GM18867 (cell line): Measurements from ENCODE around the gene FAF1.
"Not testable (repeated sequence)": the region's sequence is repeated elsewhere in the genome, so short reads cannot be mapped to it uniquely, and the experiment has no call there.

Source experiments
- ATAC-seq: cut with Tn5 transposase; IDR thresholded peaks from one replicate; pipeline ENCODE4 v1.9.1; 2021; ENCODE audit warnings: mild to moderate bottlenecking, moderate library complexity; ENCODE audit not compliant: unreplicated experiment

The FAF1 gene

DNA sequence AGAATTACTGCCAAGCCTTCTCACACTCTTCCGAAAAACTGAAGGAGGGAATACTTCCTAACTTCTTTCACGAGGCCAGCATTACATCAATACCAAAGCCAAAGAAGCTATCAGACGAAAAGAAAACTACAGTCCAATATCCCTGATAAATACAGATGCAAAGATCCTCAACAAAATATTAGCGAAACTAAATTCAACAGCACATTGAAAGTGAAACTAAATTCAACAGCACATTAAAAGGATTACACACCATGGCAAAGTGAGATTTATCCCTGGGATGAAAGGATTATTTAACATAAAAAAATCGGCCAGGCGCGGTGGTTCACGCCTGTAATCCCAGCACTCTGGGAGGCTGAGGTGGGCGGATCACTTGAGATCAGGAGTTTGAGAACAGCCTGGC is 176.8 kb downstream of the FAF1 start:
- no peak for ATAC-seq

DNA sequence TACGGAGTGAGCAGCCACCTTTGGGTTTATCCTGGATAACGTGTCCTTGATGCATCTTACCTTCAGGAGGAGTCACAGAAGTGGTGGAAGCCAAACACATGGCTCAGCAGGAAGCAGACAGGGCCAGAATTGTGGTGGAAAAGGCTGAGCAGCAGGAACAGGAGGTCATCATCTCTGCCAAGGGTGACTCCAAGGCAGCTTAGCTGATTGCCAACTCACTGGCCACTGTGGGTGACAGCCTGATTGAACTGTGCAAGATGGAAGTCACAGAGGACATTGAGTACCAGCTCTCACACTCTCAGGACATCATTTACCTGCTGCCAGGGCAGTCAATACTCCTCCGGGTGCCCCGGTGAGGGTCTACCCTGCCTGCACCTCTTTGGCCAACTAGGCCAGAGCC is 179.3 kb downstream of the FAF1 start:
- ATAC-seq = no peak

DNA sequence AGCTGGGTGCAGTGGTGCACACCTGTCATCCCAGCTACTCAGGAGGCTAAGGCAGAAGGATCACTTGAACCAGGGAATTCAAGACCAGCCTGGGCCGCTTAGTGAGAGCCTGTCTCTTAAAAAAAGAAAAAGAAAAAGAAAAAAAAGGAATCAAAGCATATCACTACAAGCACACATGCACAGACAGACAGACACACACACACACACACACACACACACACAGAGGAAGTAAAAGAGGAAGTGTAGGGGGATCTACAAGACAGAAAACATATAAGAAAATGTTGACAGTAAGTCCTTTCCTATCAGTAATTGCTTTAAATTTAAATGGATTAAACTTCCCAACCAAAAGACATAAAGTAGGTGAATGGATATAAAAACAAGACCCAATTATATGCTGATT is 180.3 kb downstream of the FAF1 start:
- no peak for ATAC-seq

DNA sequence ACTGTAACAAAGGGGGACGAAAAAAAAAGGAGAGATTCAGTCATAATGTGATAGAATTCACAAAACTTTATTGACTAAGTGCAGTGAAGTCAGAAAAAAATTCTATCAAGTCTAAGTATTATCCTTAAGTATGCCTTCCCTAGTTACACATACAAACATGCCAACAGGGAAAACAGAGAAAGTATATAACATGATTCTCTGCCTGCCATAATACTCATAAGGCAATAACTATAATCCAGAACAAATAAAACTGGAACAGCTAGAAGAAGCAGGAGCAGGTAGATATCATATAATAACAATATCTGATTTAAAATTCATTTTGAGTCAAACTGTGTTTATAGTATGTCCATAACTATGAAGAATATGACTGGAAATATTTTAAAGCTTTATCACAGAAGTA is 184.3 kb downstream of the FAF1 start:
- ATAC-seq = no peak

DNA sequence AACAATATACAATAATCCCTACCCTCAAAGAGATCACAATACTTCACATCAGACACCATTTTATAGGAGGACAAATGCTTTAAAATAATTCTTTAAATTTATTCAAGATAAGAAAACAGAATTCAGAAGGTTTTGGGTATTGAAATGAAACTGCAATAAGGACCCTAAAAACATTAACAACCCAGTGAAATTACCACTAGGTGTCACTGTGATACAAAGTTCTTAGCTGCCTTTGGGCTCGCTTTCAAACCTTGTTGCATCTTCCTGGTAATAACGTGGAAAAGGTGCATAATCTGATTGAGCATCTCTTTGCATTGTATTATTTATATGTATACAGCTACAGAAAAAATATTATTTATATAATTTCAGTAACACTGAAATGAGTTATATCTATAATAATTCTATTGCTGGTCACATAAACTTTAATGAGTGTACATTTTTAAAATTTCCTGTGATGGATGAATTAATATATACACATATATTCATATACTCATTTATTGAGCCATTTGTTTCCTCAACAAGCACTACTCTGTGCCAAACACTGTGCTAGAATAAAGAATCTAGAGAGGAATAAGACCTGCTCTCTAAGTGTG is 185.2 kb downstream of the FAF1 start:
- no peak for ATAC-seq

DNA sequence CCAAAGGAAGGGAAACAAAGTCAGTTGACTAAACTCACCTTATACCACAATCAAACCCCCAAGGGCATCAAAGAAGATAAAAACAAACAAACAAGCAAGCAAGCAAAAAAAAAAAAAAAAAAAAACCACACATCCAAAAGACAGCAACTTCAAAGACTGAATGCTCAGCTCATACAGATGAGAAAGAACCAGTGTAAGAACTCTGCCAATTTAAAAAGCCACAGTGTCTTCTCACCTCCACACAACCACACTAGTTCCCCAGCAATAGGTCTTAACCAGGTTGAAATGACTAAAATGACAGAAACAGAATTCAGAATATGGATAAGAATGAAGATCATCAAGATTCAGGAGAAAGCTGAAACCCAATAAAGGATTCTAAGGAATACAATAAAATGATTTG is 193.4 kb downstream of the FAF1 start:
- ATAC-seq = no peak

DNA sequence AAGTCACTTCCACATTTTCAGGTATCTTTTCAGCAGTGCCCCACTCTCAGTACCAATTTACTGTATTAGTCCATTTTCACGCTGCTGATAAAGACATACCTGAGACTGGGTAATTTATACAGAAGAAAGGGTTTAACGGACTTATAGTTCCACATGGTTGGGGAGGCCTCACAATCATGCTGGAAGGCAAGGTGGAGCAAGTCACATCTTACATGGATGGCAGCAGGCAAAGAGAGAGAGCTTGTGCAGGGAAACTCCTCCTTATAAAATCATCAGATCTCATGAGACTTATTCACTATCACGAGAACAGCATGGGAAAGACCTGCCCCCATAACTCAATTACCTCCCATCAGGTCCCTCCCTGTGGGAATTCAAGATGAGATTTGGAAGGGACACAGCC is 203.5 kb downstream of the FAF1 start:
- not testable (repeated sequence) for ATAC-seq

DNA sequence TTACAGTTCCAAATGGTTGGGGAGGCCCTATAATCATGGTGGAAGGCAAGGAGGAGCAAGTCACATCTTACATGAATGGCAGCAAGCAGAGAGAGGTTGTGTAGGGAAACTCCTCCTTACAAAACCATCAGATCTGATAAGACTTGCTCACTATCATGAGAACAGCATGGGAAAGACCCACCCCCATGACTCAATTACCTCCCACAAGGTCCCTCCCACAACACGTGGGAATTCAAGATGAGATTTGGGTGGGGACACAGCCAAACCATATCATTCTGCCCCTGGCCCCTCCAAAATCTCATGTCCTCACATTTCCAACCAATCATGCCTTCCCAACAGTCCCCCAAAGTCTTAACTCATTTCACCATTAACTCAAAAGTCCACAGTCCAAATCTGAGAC is 205.3 kb downstream of the FAF1 start:
- not testable (repeated sequence) for ATAC-seq

DNA sequence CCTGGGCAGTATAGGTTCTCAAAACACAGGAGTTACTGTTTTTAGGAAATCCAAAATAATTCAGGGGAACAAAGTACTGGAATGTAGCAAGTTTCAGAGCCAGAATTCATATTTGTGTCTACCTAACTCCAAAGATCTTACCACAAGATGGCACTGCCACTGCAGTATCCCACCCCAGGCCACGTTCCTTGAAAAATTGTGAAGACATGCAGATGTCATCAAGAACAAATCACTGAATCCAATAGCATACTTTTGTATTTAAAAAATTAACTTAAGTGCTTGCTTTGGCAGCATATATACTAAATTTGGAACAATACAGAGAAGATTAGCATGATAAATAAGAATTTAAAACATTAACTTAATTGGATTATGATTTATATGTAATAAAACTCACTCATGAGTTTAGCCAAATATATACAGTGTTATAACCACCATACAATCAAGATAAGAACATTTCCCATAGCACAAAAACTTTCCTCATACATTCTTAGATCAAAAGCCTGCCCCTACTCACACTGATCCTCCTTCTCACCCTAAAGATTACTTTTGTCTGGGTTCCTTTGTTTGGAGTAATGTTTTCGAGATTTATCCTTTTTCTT is 209.9 kb downstream of the FAF1 start:
- ATAC-seq = no peak

DNA sequence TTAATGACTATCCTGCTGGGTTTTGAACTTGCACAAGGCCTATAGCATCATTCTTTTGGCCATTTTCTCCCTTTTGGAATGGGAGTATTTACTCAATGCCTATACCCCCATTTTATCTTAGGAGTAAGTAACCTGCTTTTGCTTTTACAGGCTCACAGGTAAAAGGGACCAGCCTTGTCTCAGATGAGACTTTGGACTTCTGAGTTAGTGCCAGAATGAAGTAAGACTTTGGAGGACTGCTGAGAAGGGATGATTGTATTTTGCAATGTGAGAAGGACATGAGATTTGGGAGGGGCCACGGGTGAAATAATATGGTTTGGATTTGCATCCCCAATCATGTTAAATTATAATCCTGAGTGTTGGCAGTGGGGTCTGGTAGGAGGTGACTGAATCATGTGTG is 212.7 kb downstream of the FAF1 start:
- no peak for ATAC-seq

DNA sequence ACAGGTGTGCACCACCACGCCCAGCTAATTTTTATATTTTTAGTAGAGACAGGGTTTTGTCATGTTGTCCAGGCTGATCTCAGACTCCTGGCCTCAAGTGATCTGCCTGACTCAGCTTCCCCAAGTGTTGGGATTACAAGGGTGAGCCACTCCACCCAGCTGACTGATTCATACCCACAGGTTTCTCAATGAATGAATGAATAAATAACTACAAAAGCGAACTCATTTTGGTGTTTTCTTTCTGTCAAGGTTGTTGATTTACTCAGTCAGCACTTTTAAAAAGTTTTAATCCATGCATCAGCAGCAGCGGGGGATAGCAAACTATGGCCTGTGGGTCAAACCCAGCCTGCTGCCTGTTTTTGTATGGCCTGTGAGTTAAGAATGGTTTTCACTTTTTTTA is 217.5 kb downstream of the FAF1 start:
- no peak for ATAC-seq

DNA sequence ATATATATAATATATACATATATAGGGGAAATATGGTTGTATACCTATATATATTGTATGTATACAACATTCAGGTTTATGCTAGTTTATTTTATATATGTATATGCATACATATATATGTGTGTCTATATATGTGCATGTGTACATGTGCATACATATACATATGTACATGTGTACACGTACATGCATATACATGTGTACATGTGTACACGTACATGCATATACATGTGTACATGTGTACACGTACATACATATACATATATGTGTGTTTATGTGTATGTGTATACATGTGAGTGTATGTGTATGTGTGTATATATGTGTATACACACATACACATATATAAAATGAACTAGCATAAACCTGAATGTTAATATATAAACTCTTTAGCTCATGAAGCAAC is 220.9 kb downstream of the FAF1 start:
- ATAC-seq = no peak

DNA sequence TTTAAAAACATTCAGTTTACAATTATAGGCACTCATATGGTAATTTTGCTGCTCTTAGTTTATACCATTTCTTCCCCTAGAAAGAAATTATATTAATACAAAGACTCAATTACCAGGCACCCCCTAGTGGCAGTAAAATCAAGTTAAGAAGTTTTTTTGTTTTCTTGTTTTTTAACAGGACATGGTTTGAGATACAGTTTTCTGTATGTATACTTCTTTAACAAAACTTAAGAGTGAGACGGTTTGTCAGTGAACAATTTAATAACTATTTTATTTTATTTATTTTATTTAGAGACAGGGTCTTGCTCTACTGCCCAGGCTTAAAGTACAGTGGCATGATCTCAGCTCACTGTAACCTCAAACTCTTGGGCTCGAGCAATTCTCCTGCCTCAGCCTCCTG is 224.6 kb downstream of the FAF1 start:
- ATAC-seq = no peak

DNA sequence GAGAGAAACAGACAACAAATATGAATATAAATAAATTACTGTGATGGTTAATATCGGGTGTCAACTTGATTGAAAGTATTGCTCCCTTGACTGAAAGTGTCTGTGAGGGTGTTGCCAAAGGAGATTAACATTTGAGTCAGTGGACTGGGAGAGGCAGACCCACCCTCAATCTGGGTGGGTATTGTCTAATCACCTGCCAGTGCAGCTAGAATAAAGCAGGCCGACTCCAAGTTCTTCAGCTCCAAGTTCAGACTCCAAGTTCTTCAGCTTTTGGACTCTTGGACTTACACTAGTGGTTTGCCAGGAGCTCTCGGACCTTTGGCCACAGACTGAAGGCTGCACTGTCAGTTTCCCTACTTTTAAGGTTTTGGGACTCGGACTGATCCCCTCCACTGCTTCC is 232.5 kb downstream of the FAF1 start:
- ATAC-seq = not testable (repeated sequence)

DNA sequence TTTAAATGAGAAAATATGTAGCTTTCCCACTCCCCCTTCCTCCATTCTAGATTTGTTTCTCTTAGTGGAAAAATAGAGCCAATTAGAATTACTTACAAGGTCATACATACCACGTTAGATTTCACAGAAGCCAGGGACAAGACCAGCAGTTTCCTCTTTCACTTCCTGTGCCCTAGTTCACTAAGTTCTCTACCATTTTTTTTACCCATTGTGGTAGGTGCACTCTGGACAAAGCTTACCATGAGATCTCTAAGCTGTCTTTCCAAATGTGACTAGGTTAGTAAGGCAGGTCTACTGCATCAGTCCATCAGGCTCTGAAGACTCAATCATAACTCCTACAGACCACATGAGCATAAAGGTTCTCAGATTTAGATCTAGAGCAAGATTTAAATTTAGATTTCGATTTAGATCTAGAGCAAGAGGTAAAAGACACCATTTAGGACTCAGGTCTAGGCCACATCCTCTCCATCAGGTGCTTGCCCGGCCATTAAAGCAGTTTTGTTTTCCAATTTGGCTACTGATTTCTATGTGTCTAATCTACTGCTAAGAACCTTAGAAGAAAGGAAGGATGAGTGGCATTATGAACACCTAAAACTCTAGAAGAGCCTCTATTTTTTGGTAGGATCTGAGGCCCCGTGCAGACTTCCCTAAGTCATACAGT is 235.3 kb downstream of the FAF1 start:
- ATAC-seq = peak; percentile 94

DNA sequence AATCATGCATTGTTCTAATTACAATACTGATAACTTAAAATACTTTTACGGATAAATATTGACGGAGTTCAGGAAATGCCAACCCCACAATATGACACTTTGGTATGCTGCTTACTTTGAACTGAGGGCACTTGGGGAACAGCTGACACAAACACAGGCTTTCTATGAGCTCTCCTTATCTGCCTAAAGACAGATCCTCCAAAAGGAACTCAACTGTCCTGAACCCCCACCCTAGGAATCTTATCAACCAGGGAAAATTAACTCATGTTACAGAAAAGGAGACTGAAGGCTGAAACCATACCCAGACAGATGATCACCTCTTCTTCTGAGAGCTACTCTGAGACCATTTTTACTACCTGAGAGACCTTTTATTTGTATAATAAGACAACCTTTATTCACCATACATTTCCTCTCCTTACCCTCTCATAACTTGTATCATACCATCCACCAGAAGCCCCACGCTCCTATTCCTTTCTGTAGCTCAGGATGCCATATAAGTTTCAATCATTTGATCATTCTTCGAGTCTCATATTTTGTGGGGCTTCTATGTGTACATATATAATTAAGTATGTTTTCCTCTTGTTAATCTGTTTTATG is 239.5 kb downstream of the FAF1 start:
- no peak for ATAC-seq

DNA sequence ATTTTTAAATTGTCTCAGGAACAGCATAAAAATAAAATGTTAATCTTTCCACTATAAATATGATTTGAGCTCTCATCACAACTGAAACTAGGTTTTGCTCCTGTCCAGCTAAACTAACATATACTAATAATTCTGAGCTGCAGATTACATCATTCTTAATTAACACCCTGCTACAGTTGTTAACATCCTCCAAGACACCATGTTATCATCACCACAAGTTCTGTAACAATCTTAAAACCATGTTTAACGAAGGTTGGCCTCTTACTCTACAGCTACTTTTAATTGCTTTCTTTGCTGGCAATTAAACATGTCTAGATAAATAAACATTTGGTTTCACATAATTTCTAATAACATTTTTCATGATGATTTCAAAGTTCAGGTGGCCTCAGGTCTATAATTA is 240.9 kb downstream of the FAF1 start:
- ATAC-seq = no peak

DNA sequence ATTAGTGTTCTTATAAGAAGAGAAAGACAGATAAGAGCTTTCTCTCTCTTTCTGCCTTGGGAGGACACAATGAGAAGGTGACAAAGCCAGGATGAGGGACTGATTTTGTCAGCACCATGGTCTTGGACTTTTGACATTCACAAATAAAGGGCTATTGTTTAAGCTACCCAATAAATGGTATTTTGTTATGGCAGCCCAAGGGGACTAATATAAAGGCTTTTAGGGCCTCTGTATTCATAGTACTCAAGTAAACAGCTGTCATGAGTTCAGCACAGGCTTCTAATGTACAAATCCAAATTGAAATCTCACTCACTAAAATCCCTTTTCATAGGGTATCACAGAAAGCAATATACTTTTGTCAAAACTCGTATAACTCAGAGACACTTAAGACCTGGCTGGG is 242.7 kb downstream of the FAF1 start:
- no peak for ATAC-seq

DNA sequence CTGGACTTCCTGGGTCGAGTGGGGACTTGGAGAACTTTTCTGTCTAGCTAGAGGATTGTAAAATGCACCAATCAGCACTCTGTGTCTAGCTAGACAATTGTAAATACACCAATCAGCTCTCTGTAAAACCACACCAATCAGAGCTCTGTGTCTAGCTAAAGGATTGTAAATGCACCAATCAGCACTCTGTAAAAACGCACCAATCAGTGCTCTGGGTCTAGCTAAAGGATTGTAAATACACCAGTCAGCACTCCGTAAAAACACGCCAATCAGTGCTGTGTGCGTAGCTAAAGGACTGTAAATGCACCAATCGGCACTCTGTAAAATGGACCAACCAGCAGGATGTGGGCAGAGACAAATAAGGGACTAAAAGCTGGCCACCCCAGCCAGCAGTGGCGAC is 243.6 kb downstream of the FAF1 start:
- ATAC-seq = not testable (repeated sequence)

DNA sequence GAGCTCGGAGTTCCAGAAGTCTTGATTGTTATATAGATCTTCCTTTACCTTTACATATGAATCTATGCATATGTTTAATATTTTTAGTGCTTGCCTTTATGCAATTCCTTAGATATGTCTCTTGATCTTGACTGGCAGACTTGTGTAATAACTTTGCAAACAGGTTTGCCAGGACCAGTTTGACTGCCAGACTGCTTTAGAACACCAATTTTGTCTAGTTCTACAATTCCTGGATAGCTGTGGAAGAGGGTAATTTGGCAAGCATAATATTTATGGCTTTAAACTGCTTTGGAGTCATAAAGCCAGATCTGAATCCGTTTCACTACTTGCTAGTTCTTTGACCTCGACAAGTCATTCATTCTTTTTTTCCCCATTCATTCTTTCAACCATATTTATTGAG is 250.0 kb downstream of the FAF1 start:
- ATAC-seq = no peak

DNA sequence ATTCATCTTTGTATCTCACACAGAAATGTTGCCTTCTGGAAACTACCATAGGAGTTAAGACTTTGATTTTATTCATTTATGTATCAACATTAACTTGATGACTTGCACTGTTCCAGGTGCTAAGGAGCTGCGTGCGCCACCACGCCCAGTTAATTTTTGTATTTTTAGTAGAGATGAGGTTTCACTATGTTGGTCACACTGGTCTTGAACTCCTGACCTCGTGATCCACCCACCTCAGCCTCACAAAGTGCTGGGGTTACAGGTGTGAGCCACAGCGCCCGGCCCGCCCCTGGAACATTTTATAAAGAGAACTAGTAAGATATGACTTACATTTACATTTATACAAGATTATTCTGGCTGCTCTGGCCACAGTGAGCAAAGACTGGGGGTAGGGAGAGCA is 252.2 kb downstream of the FAF1 start:
- no peak for ATAC-seq

DNA sequence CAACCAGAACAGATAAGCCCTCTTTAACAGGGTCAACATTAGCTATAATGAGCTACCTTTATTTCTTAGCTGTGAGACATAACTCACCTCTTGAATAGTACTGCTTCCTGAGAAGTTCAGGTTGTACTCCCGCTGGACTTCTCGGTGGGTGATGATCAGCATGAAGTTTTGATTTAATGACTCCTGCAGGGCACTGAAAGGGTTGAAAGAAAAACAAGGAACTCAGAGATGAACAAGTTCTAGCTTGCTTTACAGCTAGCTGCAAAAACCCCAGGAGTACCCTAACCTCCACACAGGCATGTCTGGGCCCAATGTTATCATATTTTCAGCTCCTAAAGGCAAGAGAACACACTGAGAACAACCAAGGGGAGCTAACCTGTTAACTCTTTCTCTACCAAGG is 254.4 kb downstream of the FAF1 start:
- ATAC-seq = no peak
